Stimulated activated CD8-positive, alpha-beta memory T cell treated with anti-CD3 and anti-CD28 coated beads, Interleukin-15, amount 100 ng/mL, for 48 hours (primary cell): ENCODE measurements around the gene MAGI2.
"Not testable (repeated sequence)": the region's sequence is repeated elsewhere in the genome, so short reads cannot be mapped to it uniquely, and the experiment has no call there.

Experiments
- DNase-seq, 2 donors: peaks; one replicate each; pipeline ENCODE4 v3.0.0-alpha.2; 2020; ENCODE audit warnings: low read depth in 2 of 2

The MAGI2 gene

GRCh38 chr7:78301407-78301806 lies 1152.1 kb downstream of the MAGI2 start:
- DNase-seq, result no peak

DNA sequence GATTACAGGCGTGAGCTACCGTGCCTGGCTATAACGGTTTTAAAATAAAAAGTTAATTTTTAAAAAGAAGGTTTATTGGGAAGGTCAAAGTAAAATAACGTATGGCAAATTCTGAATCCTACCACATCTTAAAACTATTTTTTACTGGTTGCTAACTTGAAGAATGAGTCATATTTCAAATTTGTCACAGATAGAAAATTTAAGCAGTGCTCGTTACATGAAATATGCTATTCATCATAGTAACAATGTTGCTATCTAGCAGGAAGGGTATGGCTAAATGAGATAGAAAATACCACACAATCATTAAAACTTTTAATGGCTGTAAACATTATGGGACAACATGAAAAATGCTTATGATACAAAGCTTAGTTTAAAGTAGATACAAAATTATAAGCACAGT lies 1154.4 kb downstream of the MAGI2 start:
- no peak for DNase-seq

- DNase-seq, result no peak
Observed at GRCh38 chr7:78296644-78297371, 1156.7 kb downstream of the MAGI2 start.

DNA sequence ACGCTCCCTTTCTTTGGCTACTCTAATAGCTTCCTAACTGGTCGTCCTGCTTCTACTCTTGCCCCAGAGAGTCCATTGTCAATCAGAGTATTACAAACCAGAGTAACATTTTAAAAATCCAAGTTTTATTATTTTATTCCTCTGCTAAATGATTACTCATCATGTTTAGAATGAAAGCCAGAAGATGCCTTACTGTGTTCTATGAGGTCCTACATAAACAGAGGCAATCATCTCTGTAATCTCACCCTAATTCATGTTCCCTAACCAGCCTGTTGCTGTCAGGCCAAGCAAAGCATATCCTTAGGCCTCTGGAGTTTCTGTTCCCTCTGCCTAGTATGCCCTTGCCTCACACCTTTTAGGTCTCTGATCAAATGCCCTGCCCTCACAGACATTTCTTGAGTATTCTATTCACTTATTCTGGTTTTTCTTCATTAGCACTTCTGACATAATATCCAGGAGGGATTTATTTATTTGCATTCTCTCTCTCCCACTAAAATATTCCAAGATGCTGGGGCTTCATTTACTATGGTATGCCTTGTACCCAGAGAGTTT lies 1157.3 kb downstream of the MAGI2 start:
- no peak for DNase-seq

GRCh38 chr7:78289471-78289870 lies 1164.0 kb downstream of the MAGI2 start:
- DNase-seq, result not testable (repeated sequence)

GRCh38 chr7:78284945-78285344 lies 1168.5 kb downstream of the MAGI2 start:
- DNase-seq, result no peak

GRCh38 chr7:78280276-78280675 lies 1173.2 kb downstream of the MAGI2 start:
- no peak for DNase-seq

DNA sequence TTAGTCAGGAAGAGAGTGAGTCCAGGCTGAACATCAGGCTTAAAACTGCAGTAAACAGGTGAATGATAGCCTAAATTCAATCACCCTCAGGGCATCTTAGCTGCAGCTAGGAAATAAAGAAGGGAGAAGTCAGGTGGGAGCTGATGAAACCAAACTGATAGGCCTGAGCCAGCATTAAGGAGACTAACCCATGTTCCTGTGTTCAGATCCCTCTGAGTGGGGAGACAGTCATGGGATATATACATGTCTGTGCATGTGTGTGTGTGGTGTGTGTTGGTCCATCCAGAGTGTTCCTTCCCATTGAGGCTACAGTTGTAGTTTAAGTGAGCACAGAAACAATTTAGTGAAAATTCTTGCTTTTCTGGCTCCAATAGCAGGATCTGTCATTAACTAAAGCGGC lies 1174.0 kb downstream of the MAGI2 start:
- DNase-seq, result no peak

GRCh38 chr7:78279032-78279431 lies 1174.4 kb downstream of the MAGI2 start:
- DNase-seq, result no peak

- no peak for DNase-seq
Observed at GRCh38 chr7:78267141-78267540, 1186.3 kb downstream of the MAGI2 start.

- no peak for DNase-seq
Observed at GRCh38 chr7:78265486-78265885, 1188.0 kb downstream of the MAGI2 start.

GRCh38 chr7:78265071-78265470 lies 1188.4 kb downstream of the MAGI2 start:
- no peak for DNase-seq

DNA sequence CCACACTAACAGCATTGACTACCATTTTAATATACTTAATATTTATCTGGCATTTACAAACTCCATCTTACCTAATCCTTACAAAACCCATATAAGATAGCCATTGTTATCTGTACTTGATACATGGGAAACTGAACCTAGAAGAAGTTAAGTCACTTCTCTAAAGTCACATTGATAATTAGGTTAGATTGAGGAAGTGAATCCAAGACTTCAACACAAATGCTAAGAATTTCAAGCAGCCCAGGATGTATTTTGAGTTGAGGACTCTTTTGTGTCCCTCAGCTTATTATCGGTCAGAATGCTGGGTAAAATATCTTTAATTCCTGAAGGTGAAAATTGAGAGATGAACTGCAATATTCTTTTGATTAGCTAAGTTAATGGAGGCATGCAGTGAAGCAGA lies 1189.4 kb downstream of the MAGI2 start:
- no peak for DNase-seq

- no peak for DNase-seq
Observed at GRCh38 chr7:78261739-78262138, 1191.7 kb downstream of the MAGI2 start.

DNA sequence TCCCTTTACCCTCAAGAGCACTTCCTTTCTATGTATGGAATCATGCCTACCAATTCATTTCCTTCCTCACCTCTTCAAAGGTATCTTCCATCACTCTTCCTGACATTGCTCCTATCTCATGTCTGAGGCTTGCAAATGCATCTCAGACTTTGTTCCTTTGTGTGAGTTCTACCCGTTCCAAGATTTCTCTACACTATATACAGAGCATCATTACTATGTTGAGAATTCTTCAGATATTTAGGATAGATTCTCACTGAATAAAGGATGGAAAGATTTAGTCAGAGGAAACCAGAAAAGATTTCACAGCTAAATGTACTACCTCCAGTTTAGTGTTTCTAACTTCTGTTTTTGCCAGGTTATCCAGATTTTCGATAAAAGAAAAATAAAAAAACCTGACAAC lies 1192.2 kb downstream of the MAGI2 start:
- no peak for DNase-seq

GRCh38 chr7:78260826-78261225 lies 1192.6 kb downstream of the MAGI2 start:
- no peak for DNase-seq

DNA sequence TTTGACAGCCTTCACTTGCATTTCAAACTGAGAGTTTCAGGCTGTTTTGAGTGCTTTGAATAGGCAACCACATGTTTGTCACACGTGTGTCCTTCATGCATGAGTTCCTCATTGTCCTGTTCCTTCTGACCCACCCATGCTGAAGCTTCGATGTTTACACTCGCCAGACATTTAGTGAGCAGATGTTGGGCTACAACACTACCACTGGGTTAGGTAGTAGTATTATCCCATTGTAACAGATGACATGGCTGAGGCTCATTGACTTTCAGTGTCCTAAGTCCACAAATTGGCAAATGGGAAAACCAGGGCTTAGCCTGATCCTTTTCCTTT lies 1198.8 kb downstream of the MAGI2 start:
- no peak for DNase-seq

DNA sequence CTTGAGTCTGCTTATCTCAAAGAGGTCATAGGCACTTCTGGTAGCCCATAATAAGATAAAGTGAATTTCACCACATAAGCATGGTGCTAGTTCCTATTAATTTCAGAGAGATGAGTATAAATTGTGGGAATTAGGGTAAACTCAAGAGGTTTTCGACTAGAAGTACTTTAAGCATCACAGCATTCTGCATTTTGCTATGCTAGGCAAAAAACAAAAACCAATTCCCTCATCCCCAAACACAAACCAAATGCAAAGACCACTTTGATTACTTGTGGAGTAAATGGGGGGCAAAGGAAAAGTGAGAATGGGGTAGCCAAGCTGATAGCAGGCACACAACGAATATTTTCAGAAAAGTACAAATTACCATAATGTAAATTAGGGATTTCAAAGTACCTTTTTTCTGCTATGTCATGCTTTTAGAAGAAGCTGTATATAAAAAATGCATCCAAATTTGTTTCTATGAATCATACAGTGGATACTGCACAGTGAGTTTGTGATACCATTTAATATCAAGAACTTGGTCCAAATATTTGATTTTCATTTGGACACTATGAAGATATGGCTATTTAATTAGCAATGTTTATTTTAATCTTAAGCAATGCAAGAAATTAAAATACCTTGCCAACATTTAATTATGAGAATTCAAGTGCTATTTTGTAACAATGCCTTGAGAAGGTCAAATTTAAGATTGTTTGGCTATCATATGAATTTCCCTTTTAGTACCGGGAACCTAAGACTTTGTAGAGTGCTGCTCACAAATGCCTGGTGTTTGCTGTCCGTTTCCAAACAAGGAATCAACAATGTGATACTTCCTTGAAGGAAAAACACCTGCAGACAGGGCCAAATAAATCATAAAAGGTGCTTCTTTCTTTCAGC lies 1199.4 kb downstream of the MAGI2 start:
- DNase-seq, result no peak

DNA sequence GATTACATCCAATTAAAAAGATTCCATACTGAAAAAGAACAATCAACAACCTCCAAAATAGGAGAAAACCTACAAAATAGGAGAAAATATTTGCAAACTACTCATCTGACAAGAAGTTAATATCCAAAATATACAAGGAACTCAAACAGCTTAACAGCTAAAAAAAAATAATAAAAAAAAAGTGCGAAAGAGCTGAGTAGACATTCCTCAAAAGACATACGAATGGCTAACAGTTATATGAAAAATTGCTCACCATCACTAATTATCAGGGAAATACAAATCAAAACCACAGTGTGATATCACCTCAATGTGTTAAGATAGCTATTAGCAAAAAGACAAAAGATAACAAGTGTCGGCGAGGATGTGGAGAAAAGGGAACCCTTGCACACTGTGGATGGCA lies 1204.6 kb downstream of the MAGI2 start:
- DNase-seq, result no peak

- DNase-seq, result no peak
Observed at GRCh38 chr7:78247910-78248689, 1205.4 kb downstream of the MAGI2 start.

GRCh38 chr7:78240179-78240578 lies 1213.3 kb downstream of the MAGI2 start:
- DNase-seq, result not testable (repeated sequence)

DNA sequence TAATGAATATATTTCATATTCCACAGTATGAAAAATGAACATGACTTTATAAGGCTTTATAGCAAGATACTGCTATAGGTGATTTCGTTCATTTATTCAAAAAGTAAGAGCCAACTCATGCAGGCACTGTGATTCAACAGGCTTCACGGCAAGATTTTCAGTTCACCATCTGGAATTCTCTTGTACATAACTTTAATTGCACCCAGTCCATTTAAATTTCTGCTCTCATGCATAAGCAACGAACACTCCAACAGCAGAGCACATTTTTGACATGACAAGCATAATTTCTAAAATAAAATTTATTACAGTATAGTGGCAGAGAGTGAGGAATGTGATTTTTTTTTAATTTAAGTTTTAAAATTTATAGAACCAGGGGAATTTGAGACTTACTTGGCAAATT lies 1218.8 kb downstream of the MAGI2 start:
- no peak for DNase-seq
